Fibroblast of the aortic adventitia (primary cell): ENCODE data around the gene GSS. TPM values are rescaled to one million over a fixed set of nuclear protein-coding genes. Genes with fewer than 3 reads are reported as not detected.
"Not testable (repeated sequence)": the region's sequence is repeated elsewhere in the genome, so short reads cannot be mapped to it uniquely, and the experiment has no call there.

ENCODE experiments used
- DNase-seq: peaks from one replicate; pipeline ENCODE4 v3.0.0-alpha.2; 2010; ENCODE audit warnings: low read depth
- H3K4me3 ChIP-seq: 2 replicates; pipeline ENCODE4 v1.5.1; 2011; ENCODE audit warnings: low read depth, mild to moderate bottlenecking, control low read depth, low read length, moderate library complexity
- CTCF ChIP-seq: IDR thresholded peaks from 2 replicates; pipeline ENCODE4 v1.5.1; 2011; ENCODE audit warnings: mild to moderate bottlenecking, low read length, control low read depth, inconsistent platforms; ENCODE audit not compliant: insufficient read depth
- small RNA-seq: library from RNA; depleted of rRNA; stranded (forward); fragments of <200 nt; gene quantifications from one replicate; pipeline ENCODE3, GENCODE V24; 2012
- total RNA-seq: library from RNA; depleted of rRNA; stranded (reverse); fragments of >200 nt; gene quantifications from 2 replicates; pipeline ENCODE4 v1.2.3, GENCODE V29; 2012; ENCODE audit warnings: low replicate concordance

The GSS gene
- total RNA-seq, 1 donor = 57.8 TPM

DNA sequence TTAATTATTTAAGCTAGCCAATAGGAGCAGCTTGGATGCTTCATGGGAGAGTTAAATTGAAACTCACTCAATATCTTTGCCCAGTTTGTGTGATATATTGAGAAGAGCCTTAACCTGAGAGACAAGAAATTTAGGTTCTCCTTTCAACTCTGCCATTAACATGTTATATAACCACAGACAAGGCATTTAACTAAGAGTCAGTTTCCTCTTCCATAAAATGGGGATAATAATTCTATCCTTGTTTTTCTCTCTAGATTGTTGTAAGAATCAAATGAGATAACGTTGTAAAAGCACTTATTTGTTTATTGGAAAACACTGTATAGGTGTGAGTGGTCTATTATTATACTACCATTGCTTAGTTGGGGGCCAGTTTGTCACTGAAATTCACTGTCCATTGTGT, 71.3 kb downstream of the GSS start:
- DNase-seq = no peak
- H3K4me3 ChIP-seq = no peak overlapping the region
- TF ChIP-seq CTCF = no peak

GRCh38 chr20:34883809-34884208, 71.8 kb downstream of the GSS start:
- no peak for DNase-seq
- TF ChIP-seq CTCF = no peak
- no peak overlapping the region for H3K4me3 ChIP-seq

DNA sequence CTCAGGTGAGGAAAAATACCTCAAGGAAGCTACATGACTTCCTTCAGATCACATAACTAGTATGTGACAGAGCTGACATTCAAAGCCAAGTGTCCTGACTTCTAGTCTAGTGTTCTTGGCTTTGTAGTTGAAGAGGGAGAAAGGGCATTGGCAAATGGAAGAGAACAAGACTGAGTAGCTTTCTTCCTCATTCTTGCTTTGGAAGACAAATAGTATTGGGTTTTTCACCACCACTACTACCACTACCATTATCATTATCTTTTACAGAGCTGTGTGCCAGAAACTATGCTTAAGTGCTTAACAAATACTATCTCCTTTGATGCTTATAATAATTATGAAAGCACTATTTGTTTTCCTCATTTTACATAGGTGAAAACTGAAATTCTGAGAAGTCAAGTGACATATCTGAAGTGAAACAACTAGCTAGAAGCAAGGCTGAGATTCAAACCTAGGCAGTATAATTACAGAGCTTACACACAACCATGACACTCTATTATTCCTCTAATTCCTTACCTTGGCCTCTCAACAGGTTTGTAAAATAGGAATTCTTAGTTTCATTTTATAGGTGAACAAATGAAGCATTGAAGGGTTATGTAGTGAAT, 72.4 kb downstream of the GSS start:
- DNase-seq = no peak
- no peak for TF ChIP-seq CTCF
- H3K4me3 ChIP-seq = no peak overlapping the region

DNA sequence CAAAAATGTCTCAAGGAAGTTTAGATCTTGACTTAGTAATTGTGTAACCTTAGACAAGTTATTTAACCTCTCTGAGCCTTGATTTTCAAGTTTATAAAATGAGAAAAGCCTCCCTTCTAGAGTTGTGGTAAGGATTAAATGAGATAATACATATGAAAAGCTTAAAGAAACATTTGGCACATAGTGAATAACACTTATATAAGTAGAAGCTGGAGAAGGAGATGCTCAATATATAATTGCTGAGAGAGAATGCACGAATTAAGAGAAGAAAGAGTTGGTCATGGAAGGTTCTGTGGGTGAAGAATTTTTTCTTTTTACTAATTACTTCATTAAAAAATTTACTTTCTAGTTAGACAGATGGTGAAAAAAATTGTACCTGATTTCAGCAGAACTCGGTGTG, 73.9 kb downstream of the GSS start:
- no peak for DNase-seq
- H3K4me3 ChIP-seq = no peak overlapping the region
- TF ChIP-seq CTCF = no peak

DNA sequence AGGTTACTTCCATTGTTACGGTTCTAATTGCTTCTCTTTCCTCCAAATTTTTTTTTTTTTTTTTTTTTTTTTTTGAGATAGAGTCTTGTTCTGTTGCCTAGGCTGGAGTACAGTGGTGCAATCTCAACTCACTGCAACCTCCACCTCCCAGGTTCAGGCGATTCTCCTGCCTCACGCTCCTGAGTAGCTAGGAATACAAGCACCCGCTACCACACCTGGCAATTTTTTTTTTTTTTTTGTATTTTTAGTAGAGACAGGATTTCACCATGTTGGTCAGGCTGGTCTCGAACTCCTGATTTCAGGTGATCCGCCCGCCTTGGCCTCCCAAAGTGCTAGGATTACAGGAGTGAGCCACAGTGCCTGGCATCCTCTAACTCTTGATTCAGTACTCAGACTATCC, 74.6 kb downstream of the GSS start:
- not testable (repeated sequence) for DNase-seq, H3K4me3 ChIP-seq

- H3K4me3 ChIP-seq = no peak overlapping the region
- DNase-seq = peak; percentile 12
- no peak for TF ChIP-seq CTCF
Observed at GRCh38 chr20:34880215-34880850, 75.3 kb downstream of the GSS start.

Small RNAs within 50 kb of the gene (small RNA-seq; reads per million reads assigned to genes)
- gene MIR499A = 1.3 reads per million, percentile 47 among the genes with 10 or more reads in this experiment

Other genes with a start within 250 kb of the GSS start
- 11.3 and 14.3 TPM in 2 replicates for gene NCOA6, start 130.2 kb downstream of the GSS start, total RNA-seq
- gene GGT7, start 83.0 kb downstream of the GSS start, total RNA-seq = 5.2 and 6.5 TPM in 2 replicates
- gene ACSS2, start 79.2 kb downstream of the GSS start, total RNA-seq = 32.3 and 65.3 TPM in 2 replicates
- gene MYH7B, start 62 bp upstream of the GSS start, total RNA-seq = 0.25 TPM in 1 of 2 replicates, not detected in the other
- 53.0 and 91.7 TPM in 2 replicates for gene TRPC4AP, start 137.0 kb upstream of the GSS start, total RNA-seq
- gene EDEM2, start 191.5 kb upstream of the GSS start, total RNA-seq = 16.7 and 34.1 TPM in 2 replicates
- gene PROCR, start 216.3 kb upstream of the GSS start, total RNA-seq = 62.2 and 106 TPM in 2 replicates